GM12878 (cell line): ENCODE results near the gene MATN4. TPM values are rescaled to one million over a fixed set of nuclear protein-coding genes. Genes with fewer than 3 reads are reported as not detected.

ENCODE experiments used
- CUX1 ChIP-seq: IDR thresholded peaks from 2 replicates; pipeline ENCODE4 v1.6.1; 2012; ENCODE audit warnings: improper control_type of control experiment, low read depth, low read length; ENCODE audit not compliant: insufficient replicate concordance
- SMAD1 ChIP-seq: fragments of 450-650 bp; IDR thresholded peaks from 2 replicates; pipeline ENCODE4 v1.6.1; 2018; ENCODE audit warnings: mild to moderate bottlenecking, low read depth; ENCODE audit not compliant: partially characterized antibody
- WRNIP1 ChIP-seq: IDR thresholded peaks from 2 replicates; pipeline ENCODE4 v1.6.1; 2011; ENCODE audit warnings: low read depth, low read length, improper control_type of control experiment, borderline replicate concordance
- polyA plus RNA-seq, 11 experiments: library from polyadenylated mRNA; depleted of rRNA in 4 of 11; unstranded in 6 of 11; stranded (reverse) in 5 of 11; fragments of >200 nt; fragmentation: Nextera tagmentation in 4 of 11; fragmentation: Illumina TruSeq in 1 of 11; extraction: Ambion mirVana in 4 of 11; extraction: Trizol in 1 of 11; gene quantifications; 1 replicate in 1 of 11; 2 replicates in 10 of 11; pipeline versions ENCODE4 v1.2.1 to v1.2.3, GENCODE V29; 2011 to 2016; ENCODE audit warnings: inconsistent platforms in 2 of 11, missing spikeins in 2 of 11, low read depth in 1 of 11
- total RNA-seq, 4 experiments: library from RNA; depleted of rRNA in 3 of 4; stranded (reverse); fragments of >200 nt in 3 of 4; fragmentation: Illumina TruSeq in 1 of 4; extraction: Trizol in 1 of 4; gene quantifications; 2 replicates each; pipeline versions ENCODE4 v1.2.1 to v1.2.3, GENCODE V29; 2013 to 2021

MATN4 gene
- total and polyA plus RNA-seq, 10 of the 15 experiments (the other 5 are each of a cell fraction or from before 2014, with no cell fraction given) = 0.10 to 0.15 TPM; not detected in 8

DNA sequence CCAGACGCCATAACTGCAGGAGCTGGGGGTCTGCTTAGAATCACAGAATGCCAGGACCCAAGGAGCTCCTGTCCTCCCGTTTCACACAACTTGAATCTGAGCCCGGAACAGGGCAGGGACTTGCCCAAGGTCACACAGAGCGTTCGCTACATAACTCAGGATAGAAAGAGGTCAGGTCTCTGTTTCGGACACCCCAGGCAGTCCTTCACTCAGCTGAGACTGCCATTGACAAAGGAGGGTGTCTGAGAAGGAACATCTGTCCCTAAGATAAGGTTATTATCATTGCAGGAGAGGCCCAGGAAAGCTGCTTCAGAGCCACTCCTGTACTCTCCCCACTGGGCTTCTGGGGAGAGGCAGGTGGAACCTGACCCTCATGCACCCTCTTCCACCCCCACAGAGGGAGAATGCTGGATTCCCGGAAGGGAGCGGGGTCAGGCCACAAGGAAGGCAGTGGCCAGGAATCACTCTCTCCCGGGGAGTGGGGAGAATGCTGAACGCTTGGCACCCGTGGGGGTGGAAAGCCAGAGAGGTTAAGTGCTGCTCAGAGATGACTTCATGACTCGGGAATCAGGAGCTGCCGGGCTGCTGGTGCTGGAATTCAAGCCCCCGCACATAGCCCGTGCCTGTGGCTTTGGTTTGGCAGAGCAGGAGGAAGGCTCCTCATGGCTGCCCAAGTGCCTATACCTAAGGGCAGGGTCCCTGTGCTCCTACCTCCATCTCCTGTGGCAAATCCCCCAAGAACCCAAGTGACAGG lies 29.4 kb upstream of the MATN4 start (continued):
- no peak for TF ChIP-seq SMAD1
- TF ChIP-seq WRNIP1 = no peak
- TF ChIP-seq CUX1 = no peak
